T47D (cell line): ENCODE data around the gene CLEC18A.
"Not testable (repeated sequence)": the region's sequence is repeated elsewhere in the genome, so short reads cannot be mapped to it uniquely, and the experiment has no call there.

Source experiments
- DNase-seq, 2 experiments: peaks; one replicate each; pipeline versions ENCODE4 v3.0.0 to v3.0.0-alpha.2; 2011 to 2012; ENCODE audit warnings: low read depth in 1 of 2, low spot score in 1 of 2
- in situ Hi-C: cut with HindIII; loops from 2 replicates; pipeline ENCODE4 v1.10.0; 2016; ENCODE audit warnings: low sequenced_read_pairs, low pct_unique_long_range_greater_than_20kb

Gene CLEC18A

GRCh38 chr16:69952572-69953355, 1.6 kb downstream of the CLEC18A start:
- in situ Hi-C loops, DNase-seq: not testable (repeated sequence)

- in situ Hi-C loops, DNase-seq: not testable (repeated sequence)
These were observed 3.1 kb downstream of the CLEC18A start for GRCh38 chr16:69954241-69954640.

- in situ Hi-C loops: not testable (repeated sequence)
These were observed 12.2 kb downstream of the CLEC18A start for GRCh38 chr16:69963312-69963711.

GRCh38 chr16:69964960-69965660, 14.0 kb downstream of the CLEC18A start:
- in situ Hi-C loops, DNase-seq: not testable (repeated sequence)

More at GRCh38 chr16:69963312-69963711, 12.2 kb downstream of the CLEC18A start:
- DNase-seq: not testable (repeated sequence)

- DNase-seq, in situ Hi-C loops: not testable (repeated sequence)
These were observed 14.5 kb downstream of the CLEC18A start for GRCh38 chr16:69965661-69966054.

GRCh38 chr16:69967688-69968087, 16.6 kb downstream of the CLEC18A start:
- in situ Hi-C loops, DNase-seq: not testable (repeated sequence)

GRCh38 chr16:69968125-69968524, 17.0 kb downstream of the CLEC18A start:
- DNase-seq, in situ Hi-C loops: not testable (repeated sequence)

- in situ Hi-C loops: not testable (repeated sequence)
These were observed 18.5 kb downstream of the CLEC18A start for GRCh38 chr16:69969657-69970056.

GRCh38 chr16:69972120-69972519, 21.0 kb downstream of the CLEC18A start:
- in situ Hi-C loops, DNase-seq: not testable (repeated sequence)

More at GRCh38 chr16:69969657-69970056, 18.5 kb downstream of the CLEC18A start:
- DNase-seq: not testable (repeated sequence)

- DNase-seq, in situ Hi-C loops: not testable (repeated sequence)
These were observed 21.8 kb downstream of the CLEC18A start for GRCh38 chr16:69972935-69973334.

GRCh38 chr16:69985196-69985595, 34.1 kb downstream of the CLEC18A start:
- in situ Hi-C loops, DNase-seq: not testable (repeated sequence)

GRCh38 chr16:69997956-69998355, 46.8 kb downstream of the CLEC18A start:
- DNase-seq, in situ Hi-C loops: not testable (repeated sequence)

GRCh38 chr16:69999801-70000200, 48.7 kb downstream of the CLEC18A start:
- DNase-seq, in situ Hi-C loops: not testable (repeated sequence)

GRCh38 chr16:70003511-70003910, 52.4 kb downstream of the CLEC18A start:
- in situ Hi-C loops, DNase-seq: not testable (repeated sequence)

- DNase-seq, in situ Hi-C loops: not testable (repeated sequence)
These were observed 57.5 kb downstream of the CLEC18A start for GRCh38 chr16:70008604-70009003.

- DNase-seq, in situ Hi-C loops: not testable (repeated sequence)
These were observed 59.5 kb downstream of the CLEC18A start for GRCh38 chr16:70010615-70011014.

- in situ Hi-C loops, DNase-seq: not testable (repeated sequence)
These were observed 60.0 kb downstream of the CLEC18A start for GRCh38 chr16:70011120-70011519.

- DNase-seq, in situ Hi-C loops: not testable (repeated sequence)
These were observed 61.2 kb downstream of the CLEC18A start for GRCh38 chr16:70012354-70012753.
